Measurements from ENCODE around the gene ARHGEF17. TPM values are rescaled to one million over a fixed set of nuclear protein-coding genes. Genes with fewer than 3 reads are reported as not detected.

The ARHGEF17 gene
- total RNA-seq, 2 donors from 2014 or later, result 31.0 to 39.0 TPM

GRCh38 chr11:73280626-73281025 lies 27.4 kb upstream of the ARHGEF17 start:
- Histone ChIP-seq H3K4me3 (ENCODE audit: low read length) (no peak overlapping the region), H3K27me3 (ENCODE audit: control insufficient read depth, insufficient read depth, low read length, poor library complexity, severe bottlenecking) (no peaks in the 10 kb centered on the region), H3K9ac (ENCODE audit: extremely low read depth, low read length, poor library complexity, severe bottlenecking) (no peak overlapping the region), H3K36me3 (ENCODE audit: control insufficient read depth, insufficient read depth, low read length) (no peaks in the 10 kb centered on the region), H3K9me3 (ENCODE audit: control insufficient read depth, low read length) (no peaks in the 10 kb centered on the region), H3K4me1 (ENCODE audit: control insufficient read depth, insufficient read depth, low read length) (peaks cover under 1% of the 10 kb centered on the region), H3K27ac (ENCODE audit: low read depth, low read length) (no peak overlapping the region)
- no peak for DNase-seq
- Mint-ChIP-seq H3K9me3 (no peaks in the 10 kb centered on the region), H3K4me1 (peaks cover 7% of the 10 kb centered on the region), H3K4me3 (no peak overlapping the region), H3K36me3 (ENCODE audit: low read depth) (no peaks in the 10 kb centered on the region), H3K27me3 (ENCODE audit: insufficient read depth) (peaks cover 5% of the 10 kb centered on the region), H3K27ac (no peak overlapping the region)
- TF ChIP-seq, protein P1, sequence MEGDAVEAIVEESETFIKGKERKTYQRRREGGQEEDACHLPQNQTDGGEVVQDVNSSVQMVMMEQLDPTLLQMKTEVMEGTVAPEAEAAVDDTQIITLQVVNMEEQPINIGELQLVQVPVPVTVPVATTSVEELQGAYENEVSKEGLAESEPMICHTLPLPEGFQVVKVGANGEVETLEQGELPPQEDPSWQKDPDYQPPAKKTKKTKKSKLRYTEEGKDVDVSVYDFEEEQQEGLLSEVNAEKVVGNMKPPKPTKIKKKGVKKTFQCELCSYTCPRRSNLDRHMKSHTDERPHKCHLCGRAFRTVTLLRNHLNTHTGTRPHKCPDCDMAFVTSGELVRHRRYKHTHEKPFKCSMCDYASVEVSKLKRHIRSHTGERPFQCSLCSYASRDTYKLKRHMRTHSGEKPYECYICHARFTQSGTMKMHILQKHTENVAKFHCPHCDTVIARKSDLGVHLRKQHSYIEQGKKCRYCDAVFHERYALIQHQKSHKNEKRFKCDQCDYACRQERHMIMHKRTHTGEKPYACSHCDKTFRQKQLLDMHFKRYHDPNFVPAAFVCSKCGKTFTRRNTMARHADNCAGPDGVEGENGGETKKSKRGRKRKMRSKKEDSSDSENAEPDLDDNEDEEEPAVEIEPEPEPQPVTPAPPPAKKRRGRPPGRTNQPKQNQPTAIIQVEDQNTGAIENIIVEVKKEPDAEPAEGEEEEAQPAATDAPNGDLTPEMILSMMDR (conservative IDR thresholded peaks at IDR 0.05), result no peak
- 85 to 89% methylated on average over 5 of the region's 5 CpGs for WGBS, 2 experiments (ENCODE audit: insufficient coverage in 1 of 2, insufficient read length in 1 of 2)

DNA sequence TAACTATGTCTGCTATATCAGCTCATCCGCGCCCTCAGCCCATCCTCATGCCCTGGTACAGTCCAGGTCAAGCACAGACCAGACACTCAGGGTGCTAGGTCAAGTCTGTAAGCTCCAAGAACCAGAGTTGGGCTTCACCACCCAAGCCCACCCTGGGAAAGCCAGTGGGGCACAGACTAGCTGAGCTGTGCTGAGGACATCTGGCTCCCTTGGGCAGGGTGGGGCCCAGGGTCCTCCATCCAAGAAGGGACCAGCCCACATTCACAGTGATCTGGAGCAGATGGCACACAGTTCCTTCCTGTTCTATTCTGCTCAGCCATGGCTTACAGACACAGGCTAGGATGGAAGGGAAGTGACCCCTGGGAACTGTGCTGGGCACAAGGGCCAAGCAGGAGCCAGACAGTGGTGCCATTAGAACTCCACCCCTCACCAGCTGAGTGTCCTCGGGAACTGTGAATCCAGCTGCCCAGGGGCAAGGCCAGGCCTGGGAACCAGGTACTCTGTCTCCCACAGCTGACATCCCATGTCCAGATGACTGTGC lies 26.8 kb upstream of the ARHGEF17 start:
- H3K27me3 ChIP-seq (ENCODE audit: control insufficient read depth, insufficient read depth, low read length, poor library complexity, severe bottlenecking), result no peaks in the 10 kb centered on the region
- Mint-ChIP-seq H3K9me3 (no peaks in the 10 kb centered on the region), H3K4me1 (peaks cover 7% of the 10 kb centered on the region), H3K27me3 (ENCODE audit: insufficient read depth) (peaks cover 5% of the 10 kb centered on the region), H3K36me3 (ENCODE audit: low read depth) (no peaks in the 10 kb centered on the region), H3K27ac (no peak overlapping the region), H3K4me3 (no peak overlapping the region)
- H3K36me3 ChIP-seq (ENCODE audit: control insufficient read depth, insufficient read depth, low read length), result no peaks in the 10 kb centered on the region
- H3K9me3 ChIP-seq (ENCODE audit: control insufficient read depth, low read length), result no peaks in the 10 kb centered on the region
- H3K4me3 ChIP-seq (ENCODE audit: low read length), result no peak overlapping the region
- WGBS, 2 experiments (ENCODE audit: insufficient coverage in 1 of 2, insufficient read length in 1 of 2), result 95 to 96% methylated on average over 3 of the region's 3 CpGs
- TF ChIP-seq, protein P1 (conservative IDR thresholded peaks at IDR 0.05), result no peak
- DNase-seq, result no peak
- no peaks in the 10 kb centered on the region for H3K4me1 ChIP-seq (ENCODE audit: control insufficient read depth, insufficient read depth, low read length)
- no peak overlapping the region for H3K27ac ChIP-seq (ENCODE audit: low read depth, low read length)
- no peak overlapping the region for H3K9ac ChIP-seq (ENCODE audit: extremely low read depth, low read length, poor library complexity, severe bottlenecking)

GRCh38 chr11:73281796-73282660 lies 26.0 kb upstream of the ARHGEF17 start:
- Histone ChIP-seq H3K36me3 (ENCODE audit: control insufficient read depth, insufficient read depth, low read length) (no peaks in the 10 kb centered on the region), H3K9ac (ENCODE audit: extremely low read depth, low read length, poor library complexity, severe bottlenecking) (no peak overlapping the region), H3K4me1 (ENCODE audit: control insufficient read depth, insufficient read depth, low read length) (no peaks in the 10 kb centered on the region), H3K9me3 (ENCODE audit: control insufficient read depth, low read length) (no peaks in the 10 kb centered on the region), H3K27me3 (ENCODE audit: control insufficient read depth, insufficient read depth, low read length, poor library complexity, severe bottlenecking) (no peaks in the 10 kb centered on the region), H3K27ac (ENCODE audit: low read depth, low read length) (no peak overlapping the region), H3K4me3 (ENCODE audit: low read length) (no peak overlapping the region)
- Mint-ChIP-seq H3K9me3 (no peaks in the 10 kb centered on the region), H3K27ac (no peak overlapping the region), H3K4me3 (no peak overlapping the region), H3K36me3 (ENCODE audit: low read depth) (no peaks in the 10 kb centered on the region), H3K27me3 (ENCODE audit: insufficient read depth) (peaks cover 5% of the 10 kb centered on the region), H3K4me1 (peaks cover 7% of the 10 kb centered on the region)
- WGBS, 2 experiments (ENCODE audit: insufficient coverage in 1 of 2, insufficient read length in 1 of 2), result 81 to 96% methylated on average over 3 of the region's 3 CpGs
- TF ChIP-seq, protein P1 (conservative IDR thresholded peaks at IDR 0.05), result no peak
- DNase-seq, result no peak
